Mesendoderm (in vitro differentiated cells): ENCODE data around the gene METTL15.

Source experiments
- DNase-seq: peaks from one replicate; pipeline ENCODE4 v3.0.0; 2013
- H2AK5ac ChIP-seq: 2 replicates; pipeline ENCODE4 v1.6.1; 2013; ENCODE audit warnings: low read length, inconsistent platforms
- H2BK120ac ChIP-seq: 2 replicates; pipeline ENCODE4 v1.6.1; 2013; ENCODE audit warnings: low read depth, mild to moderate bottlenecking, low read length, moderate library complexity, mixed read lengths
- H2BK15ac ChIP-seq: replicated peaks from 2 replicates; pipeline ENCODE4 v1.6.1; 2013; ENCODE audit warnings: low read depth, mild to moderate bottlenecking, moderate library complexity
- H2BK5ac ChIP-seq: 2 replicates; pipeline ENCODE4 v1.6.1; 2013; ENCODE audit warnings: low read length, inconsistent platforms
- H3K18ac ChIP-seq: 2 replicates; pipeline ENCODE4 v1.6.1; 2013; ENCODE audit warnings: mild to moderate bottlenecking, low read length, mixed read lengths
- H3K23ac ChIP-seq: one replicate; pipeline ENCODE4 v1.6.1; 2013; ENCODE audit warnings: low read length
- H3K27ac ChIP-seq: 2 replicates; pipeline ENCODE4 v1.5.1; 2013; ENCODE audit warnings: low read depth, mild to moderate bottlenecking, inconsistent platforms, low read length, moderate library complexity
- H3K27me3 ChIP-seq: 2 replicates; pipeline ENCODE4 v1.6.1; 2013; ENCODE audit warnings: low read length, control low read depth, mild to moderate bottlenecking, inconsistent platforms; ENCODE audit not compliant: insufficient read depth, poor library complexity
- H3K36me3 ChIP-seq: 2 replicates; pipeline ENCODE4 v1.6.1; 2013; ENCODE audit warnings: low read length, inconsistent platforms; ENCODE audit not compliant: control insufficient read depth, insufficient read depth
- H3K4ac ChIP-seq: one replicate; pipeline ENCODE4 v1.6.1; 2013; ENCODE audit warnings: low read depth, mild to moderate bottlenecking, low read length, moderate library complexity
- H3K4me1 ChIP-seq: 2 replicates; pipeline ENCODE4 v1.6.1; 2013; ENCODE audit warnings: low read depth, low read length, inconsistent platforms; ENCODE audit not compliant: control insufficient read depth
- H3K4me2 ChIP-seq: 2 replicates; pipeline ENCODE4 v1.6.1; 2013; ENCODE audit warnings: low read length
- H3K4me3 ChIP-seq: 2 replicates; pipeline ENCODE4 v1.5.1; 2013; ENCODE audit warnings: mild to moderate bottlenecking, low read length
- H3K56ac ChIP-seq: one replicate; pipeline ENCODE4 v1.6.1; 2013; ENCODE audit warnings: low read length
- H3K79me1 ChIP-seq: 2 replicates; pipeline ENCODE4 v1.6.1; 2013; ENCODE audit warnings: low read length, inconsistent platforms
- H3K79me2 ChIP-seq: 2 replicates; pipeline ENCODE4 v1.6.1; 2013; ENCODE audit warnings: mild to moderate bottlenecking, low read length; ENCODE audit not compliant: control insufficient read depth, insufficient read depth
- H3K9ac ChIP-seq: 2 replicates; pipeline ENCODE4 v1.6.1; 2013; ENCODE audit warnings: low read length, inconsistent platforms
- H4K5ac ChIP-seq: one replicate; pipeline ENCODE4 v1.6.1; 2013; ENCODE audit warnings: low read length
- H4K8ac ChIP-seq: one replicate; pipeline ENCODE4 v1.6.1; 2013; ENCODE audit warnings: low read depth, mild to moderate bottlenecking, control low read depth, low read length, moderate library complexity
- WGBS: extraction: QIAGEN DNeasy Blood & Tissue Kit; methylation state at CpG from one replicate; pipeline ENCODE4 v1.1.7; 2013; ENCODE audit warnings: low lambda C conversion rate, missing lambda C conversion rate; ENCODE audit not compliant: insufficient coverage; ENCODE audit errors: extremely low coverage; 5-methylcytosine and 5-hydroxymethylcytosine counted together

The METTL15 gene

DNA sequence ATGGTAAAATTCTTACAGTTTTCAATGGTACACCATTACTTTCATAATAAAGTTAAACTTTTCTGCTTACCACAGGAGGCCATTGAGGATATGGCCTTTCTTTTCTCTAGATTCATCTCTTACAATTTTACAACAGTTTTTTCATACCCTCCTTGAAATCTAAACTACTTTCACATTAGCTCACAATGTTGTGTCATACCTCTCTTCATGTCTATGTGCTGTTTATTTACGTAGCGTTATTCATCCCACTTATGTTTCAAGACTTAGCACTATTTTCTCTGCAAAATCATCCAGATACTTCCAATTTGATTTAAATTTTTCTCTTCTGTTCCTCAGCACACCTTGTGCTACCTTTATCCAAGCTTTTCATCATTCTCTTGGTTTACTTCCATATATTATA, 123.3 kb downstream of the METTL15 start:
- Histone ChIP-seq H3K4me2 (no peak overlapping the region), H3K27me3 (no peaks in the 10 kb centered on the region), H3K4me3 (no peak overlapping the region), H3K79me2 (no peaks in the 10 kb centered on the region), H4K5ac (no peak overlapping the region), H3K9ac (no peak overlapping the region), H3K36me3 (no peaks in the 10 kb centered on the region), H3K27ac (no peak overlapping the region), H4K8ac (no peak overlapping the region), H3K79me1 (no peaks in the 10 kb centered on the region), H3K56ac (no peak overlapping the region), H2BK15ac (no peak overlapping the region), H2BK5ac (no peak overlapping the region), H3K18ac (no peak overlapping the region), H3K23ac (no peak overlapping the region), H2AK5ac (no peak overlapping the region), H3K4ac (no peak overlapping the region), H2BK120ac (no peak overlapping the region), H3K4me1 (no peaks in the 10 kb centered on the region)
- DNase-seq: no peak
- WGBS: no CpG with 5 or more reads among the region's 2 CpGs

GRCh38 chr11:28232649-28233048, 124.5 kb downstream of the METTL15 start:
- no peak overlapping the region for H3K4ac ChIP-seq
- H3K4me3 ChIP-seq: no peak overlapping the region
- no peak overlapping the region for H3K18ac ChIP-seq
- no peak overlapping the region for H4K5ac ChIP-seq
- no peak for DNase-seq
- H3K36me3 ChIP-seq: no peaks in the 10 kb centered on the region
- no peak overlapping the region for H3K9ac ChIP-seq
- no peak overlapping the region for H4K8ac ChIP-seq
- H2BK120ac ChIP-seq: no peak overlapping the region
- no CpG with 5 or more reads among the region's 4 CpGs for WGBS
- no peak overlapping the region for H2BK5ac ChIP-seq
- H3K4me2 ChIP-seq: no peak overlapping the region
- H3K56ac ChIP-seq: no peak overlapping the region
- H3K79me2 ChIP-seq: no peaks in the 10 kb centered on the region
- H3K27ac ChIP-seq: no peak overlapping the region
- H3K4me1 ChIP-seq: no peaks in the 10 kb centered on the region
- H2AK5ac ChIP-seq: no peak overlapping the region
- H3K79me1 ChIP-seq: no peaks in the 10 kb centered on the region
- H3K23ac ChIP-seq: no peak overlapping the region
- no peaks in the 10 kb centered on the region for H3K27me3 ChIP-seq
- no peak overlapping the region for H2BK15ac ChIP-seq

- H4K5ac ChIP-seq: no peak overlapping the region
- H2BK120ac ChIP-seq: no peak overlapping the region
- H3K9ac ChIP-seq: no peak overlapping the region
- H3K56ac ChIP-seq: no peak overlapping the region
- no peaks in the 10 kb centered on the region for H3K36me3 ChIP-seq
- H2AK5ac ChIP-seq: no peak overlapping the region
- no peaks in the 10 kb centered on the region for H3K4me1 ChIP-seq
- H2BK5ac ChIP-seq: no peak overlapping the region
- no peak overlapping the region for H3K4me3 ChIP-seq
- H2BK15ac ChIP-seq: no peak overlapping the region
- no peaks in the 10 kb centered on the region for H3K79me2 ChIP-seq
- H3K4me2 ChIP-seq: no peak overlapping the region
- no peak overlapping the region for H3K23ac ChIP-seq
- no peak overlapping the region for H3K27ac ChIP-seq
- no peak overlapping the region for H3K4ac ChIP-seq
- DNase-seq: no peak
- H3K79me1 ChIP-seq: no peaks in the 10 kb centered on the region
- no peak overlapping the region for H4K8ac ChIP-seq
- no peaks in the 10 kb centered on the region for H3K27me3 ChIP-seq
- no peak overlapping the region for H3K18ac ChIP-seq
Observed at GRCh38 chr11:28241760-28242159, 133.6 kb downstream of the METTL15 start.

DNA sequence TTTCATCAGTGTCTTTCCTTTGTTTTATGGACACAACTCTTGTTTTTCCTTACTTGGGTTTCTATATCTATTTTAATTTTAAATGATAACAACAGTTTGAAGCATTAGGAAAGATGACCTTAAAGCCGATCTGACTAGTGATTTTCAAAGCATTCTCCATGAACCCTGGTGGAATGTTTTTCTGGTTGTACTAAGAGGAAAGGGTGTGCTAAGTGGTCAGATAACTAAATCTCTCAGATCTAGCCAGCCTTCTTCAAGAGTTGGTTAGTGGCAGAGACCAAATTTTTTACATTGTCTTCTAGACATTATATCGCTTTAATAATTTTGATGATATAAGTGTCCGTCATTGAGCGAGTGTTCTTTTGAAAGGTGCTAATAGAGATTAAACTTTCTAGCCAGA, 134.4 kb downstream of the METTL15 start:
- H2BK15ac ChIP-seq: no peak overlapping the region
- no peak overlapping the region for H2BK5ac ChIP-seq
- H2AK5ac ChIP-seq: no peak overlapping the region
- H3K4me3 ChIP-seq: no peak overlapping the region
- no peaks in the 10 kb centered on the region for H3K36me3 ChIP-seq
- H3K4me2 ChIP-seq: no peak overlapping the region
- no peaks in the 10 kb centered on the region for H3K79me1 ChIP-seq
- H3K23ac ChIP-seq: no peak overlapping the region
- H3K18ac ChIP-seq: no peak overlapping the region
- H3K27ac ChIP-seq: no peak overlapping the region
- H4K8ac ChIP-seq: no peak overlapping the region
- no peaks in the 10 kb centered on the region for H3K4me1 ChIP-seq
- no peaks in the 10 kb centered on the region for H3K79me2 ChIP-seq
- no peak for DNase-seq
- no peak overlapping the region for H2BK120ac ChIP-seq
- WGBS: no CpG with 5 or more reads among the region's 4 CpGs
- H3K27me3 ChIP-seq: no peaks in the 10 kb centered on the region
- H3K9ac ChIP-seq: no peak overlapping the region
- no peak overlapping the region for H3K4ac ChIP-seq
- no peak overlapping the region for H4K5ac ChIP-seq
- H3K56ac ChIP-seq: no peak overlapping the region

DNA sequence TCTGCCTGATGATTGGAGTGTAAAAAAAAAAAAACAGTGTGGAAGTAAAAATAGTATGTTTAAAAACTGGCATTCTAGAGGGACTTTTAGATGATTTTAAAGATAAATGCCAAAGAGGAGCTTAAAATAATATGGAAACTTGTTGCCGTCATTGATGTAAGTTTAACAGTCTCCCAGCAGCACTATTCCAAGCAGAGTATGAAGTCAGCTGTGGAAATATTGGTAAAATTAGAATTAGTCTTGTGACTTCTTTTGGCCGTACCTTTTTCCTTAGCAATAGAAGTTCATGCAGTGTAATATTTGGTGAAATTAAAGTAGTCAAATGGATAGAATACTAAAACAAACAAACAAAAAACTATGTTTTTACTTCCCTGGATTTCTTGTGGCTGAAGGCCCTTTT, 134.9 kb downstream of the METTL15 start:
- DNase-seq: no peak
- no peak overlapping the region for H2AK5ac ChIP-seq
- H2BK15ac ChIP-seq: no peak overlapping the region
- no peak overlapping the region for H3K27ac ChIP-seq
- no peak overlapping the region for H3K4me3 ChIP-seq
- no peaks in the 10 kb centered on the region for H3K36me3 ChIP-seq
- no peak overlapping the region for H3K4ac ChIP-seq
- H4K8ac ChIP-seq: no peak overlapping the region
- H3K27me3 ChIP-seq: no peaks in the 10 kb centered on the region
- H2BK5ac ChIP-seq: no peak overlapping the region
- no peak overlapping the region for H3K9ac ChIP-seq
- no peak overlapping the region for H3K4me2 ChIP-seq
- H3K56ac ChIP-seq: no peak overlapping the region
- no peaks in the 10 kb centered on the region for H3K4me1 ChIP-seq
- WGBS: no CpG with 5 or more reads among the region's 2 CpGs
- H3K79me2 ChIP-seq: no peaks in the 10 kb centered on the region
- H3K18ac ChIP-seq: no peak overlapping the region
- H3K79me1 ChIP-seq: no peaks in the 10 kb centered on the region
- no peak overlapping the region for H2BK120ac ChIP-seq
- H3K23ac ChIP-seq: no peak overlapping the region
- H4K5ac ChIP-seq: no peak overlapping the region

DNA sequence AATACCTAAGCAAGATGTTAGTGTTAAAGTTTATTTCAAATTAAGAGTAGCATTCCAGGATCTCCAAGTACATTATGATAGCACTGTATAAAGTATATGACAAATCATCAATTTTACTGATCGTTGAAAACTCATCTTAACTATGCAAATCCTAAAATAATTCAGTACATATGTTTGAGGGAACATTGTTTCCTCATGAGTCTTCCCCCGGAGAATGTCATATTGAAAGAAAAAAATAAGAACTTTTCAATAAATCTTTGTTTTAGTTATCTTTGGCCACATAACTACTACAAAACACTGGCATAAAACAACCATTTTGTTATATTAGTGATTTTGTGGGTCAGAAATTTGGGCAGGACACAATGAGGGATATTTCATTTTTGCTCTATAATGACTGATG, 135.4 kb downstream of the METTL15 start:
- Histone ChIP-seq H3K79me1 (no peaks in the 10 kb centered on the region), H2BK120ac (no peak overlapping the region), H3K18ac (no peak overlapping the region), H3K23ac (no peak overlapping the region), H3K27ac (no peak overlapping the region), H2BK15ac (no peak overlapping the region), H2BK5ac (no peak overlapping the region), H4K5ac (no peak overlapping the region), H2AK5ac (no peak overlapping the region), H3K4me1 (no peaks in the 10 kb centered on the region), H3K4ac (no peak overlapping the region), H3K27me3 (no peaks in the 10 kb centered on the region), H4K8ac (no peak overlapping the region), H3K79me2 (no peaks in the 10 kb centered on the region), H3K56ac (no peak overlapping the region), H3K9ac (no peak overlapping the region), H3K4me3 (no peak overlapping the region), H3K4me2 (no peak overlapping the region), H3K36me3 (no peaks in the 10 kb centered on the region)
- DNase-seq: no peak
- WGBS: no CpG with 5 or more reads among the region's 2 CpGs
